ENCODE data around the gene ACBD6.

- TF ChIP-seq CTCF (conservative IDR thresholded peaks at IDR 0.05; ENCODE audit: low read length) = no peak
- no peak for TF ChIP-seq EZH2phosphoT487 (IDR thresholded peaks at IDR 0.05; ENCODE audit: borderline replicate concordance)
Measured at GRCh38 chr1:180272395-180272794, 230.0 kb downstream of the ACBD6 start.
